Heart left ventricle (tissue), 16 donors: ENCODE measurements around the gene TNIK. TPM values are rescaled to one million over a fixed set of nuclear protein-coding genes. Genes with fewer than 3 reads are reported as not detected.

Experiments used
- ATAC-seq, 4 donors: fragments of 200-7000 bp; cut with Tn5 transposase; one replicate each; pipeline ENCODE4 v1.9.1; 2020 to 2022; ENCODE audit warnings: moderate library complexity in 4 of 4, mild to moderate bottlenecking in 3 of 4, moderate number of reproducible peaks in 1 of 4
- DNase-seq, 5 donors: peaks; one replicate each; pipeline ENCODE4 v3.0.0-alpha.2; 2020
- H3K27ac ChIP-seq, 12 donors: fragments of 200-600 bp; sonication (generic) in 4 of 12; one replicate each; pipeline versions ENCODE4 v1.5.0 to v1.8.0; 2016 to 2022; ENCODE audit warnings: mild to moderate bottlenecking in 2 of 12
- H3K27me3 ChIP-seq, 9 donors: fragments of 200-600 bp; sonication (generic) in 2 of 9; one replicate each; pipeline versions ENCODE4 v1.5.1 to v1.8.0; 2016 to 2022; ENCODE audit warnings: mild to moderate bottlenecking in 3 of 9
- H3K36me3 ChIP-seq, 9 donors: fragments of 200-600 bp; sonication (generic) in 2 of 9; one replicate each; pipeline versions ENCODE4 v1.5.0 to v1.8.0; 2018 to 2022; ENCODE audit warnings: mild to moderate bottlenecking in 2 of 9
- H3K4me1 ChIP-seq, 12 donors: fragments of 200-600 bp; sonication (generic) in 4 of 12; one replicate each; pipeline versions ENCODE4 v1.5.0 to v1.8.0; 2016 to 2022; ENCODE audit warnings: mild to moderate bottlenecking in 3 of 12
- H3K4me3 ChIP-seq, 12 donors: fragments of 200-600 bp; sonication (generic) in 4 of 12; one replicate each; pipeline versions ENCODE4 v1.5.0 to v1.8.0; 2017 to 2022; ENCODE audit warnings: mild to moderate bottlenecking in 9 of 12, moderate library complexity in 4 of 12
- H3K9me3 ChIP-seq, 12 donors: fragments of 200-600 bp; sonication (generic) in 4 of 12; one replicate each; pipeline versions ENCODE4 v1.5.0 to v1.8.0; 2016 to 2022; ENCODE audit warnings: mild to moderate bottlenecking in 1 of 12
- POLR2A ChIP-seq, 2 donors: fragments of 450-650 bp; IDR thresholded peaks; one replicate each; pipeline ENCODE4 v1.6.1; 2017; ENCODE audit warnings: antibody characterized with exemption in 2 of 2, mild to moderate bottlenecking in 2 of 2, moderate library complexity in 2 of 2
- WGBS, 4 donors: extraction: QIAGEN DNeasy Blood & Tissue Kit in 2 of 4; methylation state at CpG; one replicate each; pipeline versions ENCODE4 v1.1.5 to v1.1.7; 2013 to 2018; 5-methylcytosine and 5-hydroxymethylcytosine counted together
- intact Hi-C, 10 donors: fragments of 100-400 bp; cut with DNase I; formaldehyde crosslinking; loops; one replicate each; pipeline versions ENCODE4 v1.11.1 to v1.14.2; 2022
- polyA plus RNA-seq, 2 donors: library from polyadenylated mRNA; stranded (reverse); fragments of 200-250 nt; gene quantifications; one replicate each; pipeline ENCODE4 v1.2.3, GENCODE V29; 2013
- total RNA-seq, 9 donors: library from RNA; depleted of rRNA in 2 of 9; stranded (reverse); fragments of >200 nt in 2 of 9; fragmentation: NEBNext Ultra II Directional in 3 of 9; extraction: Animal tissue kit (Norgen Biotek cat#: 25700) in 3 of 9; gene quantifications; one replicate each; pipeline versions ENCODE4 v1.1.0 to v1.2.4, GENCODE V29; 2016 to 2023
- TF ChIP-seq, protein P1 (sequence below), 12 donors: fragments of 200-600 bp; sonication (generic) in 4 of 12; IDR thresholded peaks; one replicate each; pipeline versions ENCODE4 v1.5.0 to v1.8.0; 2018 to 2022; ENCODE audit warnings: antibody characterized with exemption in 12 of 12, mild to moderate bottlenecking in 5 of 12
- donor health status: ischemic (EF 13 %, LVEDD 7.1; RV severe dilation, severe dysfunction).
- donor health status: healthy with polysubstance abuse.
- donor health status: DM: no; HTN: yes; CAD: no.
- donor health status: DM: no; HTN: no; CAD: no.
- donor health status: ischemic (EF 25% LVEDD 6.9; RV normal size, moderate dysfunction).
- donor health status: ischemic (EF 25% LVEDD 5.7; RV mildly dilated, moderate dysfunction).
- donor health status: healthy.
- donor health status: DM: yes; HTN: yes; CAD: no.
- donor health status: ischemic (EF 35%, LVEDD 5.7; RV mildly dilated, moderate dysfunction).
- donor health status: nonischemic (EF 11% LVEDD 7.7; RV severe dilation, severe dysfunction).
- donor health status: DM: yes; HTN: yes; CAD: no.
- donor health status: PGD.
- donor health status: ischemic (EF 29% LVEDD 5.4; RV normal size, mild dysfunction).
- donor health status: nonischemic (EF 23%, LVEDD 6.1; RV moderate dilation, normal function).

Gene TNIK
- total and polyA plus RNA-seq, 11 donors = 12.3 to 51.6 (median 32.4) TPM

DNA sequence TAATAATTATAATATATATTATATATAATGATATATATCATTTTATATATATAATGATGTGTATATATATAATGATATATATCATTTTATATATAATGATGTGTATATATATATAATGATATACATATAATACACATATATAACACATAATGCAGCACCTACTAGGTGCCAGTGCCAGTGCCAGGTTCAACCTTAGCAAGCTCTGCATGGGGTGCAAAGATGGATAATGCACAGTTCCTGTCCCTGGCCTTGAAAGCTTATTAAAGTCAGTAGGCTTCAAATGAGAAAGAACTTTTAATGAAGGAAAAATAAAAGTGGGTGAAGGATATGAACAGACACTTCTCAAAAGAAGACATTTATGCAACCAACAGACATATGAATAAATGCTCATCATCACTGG lies 240.9 kb downstream of the TNIK start:
- intact Hi-C loops = no loop called here
- DNase-seq (no peak), ATAC-seq (no peak)
- H3K36me3 ChIP-seq = no peaks in the 10 kb centered on the region
- no peak for TF ChIP-seq POLR2A (IDR thresholded peaks at IDR 0.05)
- TF ChIP-seq, protein P1, sequence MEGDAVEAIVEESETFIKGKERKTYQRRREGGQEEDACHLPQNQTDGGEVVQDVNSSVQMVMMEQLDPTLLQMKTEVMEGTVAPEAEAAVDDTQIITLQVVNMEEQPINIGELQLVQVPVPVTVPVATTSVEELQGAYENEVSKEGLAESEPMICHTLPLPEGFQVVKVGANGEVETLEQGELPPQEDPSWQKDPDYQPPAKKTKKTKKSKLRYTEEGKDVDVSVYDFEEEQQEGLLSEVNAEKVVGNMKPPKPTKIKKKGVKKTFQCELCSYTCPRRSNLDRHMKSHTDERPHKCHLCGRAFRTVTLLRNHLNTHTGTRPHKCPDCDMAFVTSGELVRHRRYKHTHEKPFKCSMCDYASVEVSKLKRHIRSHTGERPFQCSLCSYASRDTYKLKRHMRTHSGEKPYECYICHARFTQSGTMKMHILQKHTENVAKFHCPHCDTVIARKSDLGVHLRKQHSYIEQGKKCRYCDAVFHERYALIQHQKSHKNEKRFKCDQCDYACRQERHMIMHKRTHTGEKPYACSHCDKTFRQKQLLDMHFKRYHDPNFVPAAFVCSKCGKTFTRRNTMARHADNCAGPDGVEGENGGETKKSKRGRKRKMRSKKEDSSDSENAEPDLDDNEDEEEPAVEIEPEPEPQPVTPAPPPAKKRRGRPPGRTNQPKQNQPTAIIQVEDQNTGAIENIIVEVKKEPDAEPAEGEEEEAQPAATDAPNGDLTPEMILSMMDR (IDR thresholded peaks at IDR 0.05) = no peak
- no peak overlapping the region for H3K27ac ChIP-seq
- no peaks in the 10 kb centered on the region for H3K9me3 ChIP-seq
- peaks cover 0 to 11% (median 0%) of the 10 kb centered on the region in 12 donors for H3K4me1 ChIP-seq
- no peak overlapping the region for H3K4me3 ChIP-seq
- H3K27me3 ChIP-seq = no peaks in the 10 kb centered on the region

GRCh38 chr3:171218069-171218468 lies 242.1 kb downstream of the TNIK start:
- H3K27ac ChIP-seq = no peak overlapping the region
- intact Hi-C loops = no loop called here

GRCh38 chr3:171213907-171214306 lies 246.3 kb downstream of the TNIK start:
- ATAC-seq (no peak), DNase-seq (no peak)
- Histone ChIP-seq H3K9me3 (no peaks in the 10 kb centered on the region), H3K36me3 (no peaks in the 10 kb centered on the region), H3K27me3 (no peaks in the 10 kb centered on the region), H3K4me1 (peaks cover 0 to 6% (median 0%) of the 10 kb centered on the region in 12 donors), H3K4me3 (no peak overlapping the region), H3K27ac (no peak overlapping the region)
- intact Hi-C loops = no loop called here
- TF ChIP-seq, protein P1 (IDR thresholded peaks at IDR 0.05) = no peak
- no peak for TF ChIP-seq POLR2A (IDR thresholded peaks at IDR 0.05)
- 81 to 90% (median 85%) methylated on average over 2 of the region's 2 CpGs for WGBS, 4 donors

More at GRCh38 chr3:171218069-171218468, 242.1 kb downstream of the TNIK start:
- 64 to 73% (median 69%) methylated on average over 3 of the region's 3 CpGs for WGBS, 4 donors
- Histone ChIP-seq H3K9me3 (no peaks in the 10 kb centered on the region), H3K4me1 (peaks cover 0 to 10% (median 0%) of the 10 kb centered on the region in 12 donors), H3K4me3 (no peak overlapping the region), H3K27me3 (no peaks in the 10 kb centered on the region), H3K36me3 (no peaks in the 10 kb centered on the region)
- TF ChIP-seq, protein P1 (IDR thresholded peaks at IDR 0.05) = no peak
- TF ChIP-seq POLR2A (IDR thresholded peaks at IDR 0.05) = no peak
- ATAC-seq (no peak), DNase-seq (no peak)

GRCh38 chr3:171213178-171213577 lies 247.0 kb downstream of the TNIK start:
- Histone ChIP-seq H3K4me3 (no peak overlapping the region), H3K36me3 (no peaks in the 10 kb centered on the region), H3K27ac (no peak overlapping the region), H3K4me1 (peaks cover 0 to 6% (median 0%) of the 10 kb centered on the region in 12 donors), H3K27me3 (no peaks in the 10 kb centered on the region), H3K9me3 (no peaks in the 10 kb centered on the region)
- WGBS, 4 donors = 69 to 76% (median 72%) methylated on average over 8 of the region's 8 CpGs
- intact Hi-C loops = no loop called here
- ATAC-seq (no peak), DNase-seq (no peak)
- no peak for TF ChIP-seq POLR2A (IDR thresholded peaks at IDR 0.05)
- TF ChIP-seq, protein P1 (IDR thresholded peaks at IDR 0.05) = no peak
